Measurements from ENCODE around the gene GSTA3.
"Not testable (repeated sequence)": the region's sequence is repeated elsewhere in the genome, so short reads cannot be mapped to it uniquely, and the experiment has no call there.

GSTA3 gene

DNA sequence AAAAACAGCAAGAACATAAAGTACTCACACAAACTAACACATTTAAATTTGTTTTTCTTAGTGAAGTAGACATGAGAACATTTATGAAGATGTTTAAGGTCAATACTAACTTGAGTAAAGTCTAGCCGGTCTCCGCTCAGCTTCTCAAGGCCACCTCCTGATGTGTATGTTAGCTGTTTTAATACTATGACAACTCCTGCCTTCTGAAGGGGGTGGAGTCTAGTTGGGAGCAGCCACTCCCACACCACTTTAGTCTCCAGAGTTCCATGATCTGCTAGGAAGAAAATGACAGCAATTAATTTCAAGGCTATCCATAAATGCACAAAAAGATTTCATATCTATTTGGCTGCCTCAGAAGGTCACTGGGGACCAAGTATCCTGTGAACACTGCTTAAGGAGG is at the start of gene GSTA3:
TSS of gene GSTA3 (minus strand) at position 168 of the 400 bp plus-strand sequence. CDS start 3,864 bp downstream, outside the sequence.
- in situ Hi-C loops (cut with MboI; ENCODE audit: low sequenced_read_pairs, unreplicated experiment) = no loop called here
- TF ChIP-seq, protein P1, sequence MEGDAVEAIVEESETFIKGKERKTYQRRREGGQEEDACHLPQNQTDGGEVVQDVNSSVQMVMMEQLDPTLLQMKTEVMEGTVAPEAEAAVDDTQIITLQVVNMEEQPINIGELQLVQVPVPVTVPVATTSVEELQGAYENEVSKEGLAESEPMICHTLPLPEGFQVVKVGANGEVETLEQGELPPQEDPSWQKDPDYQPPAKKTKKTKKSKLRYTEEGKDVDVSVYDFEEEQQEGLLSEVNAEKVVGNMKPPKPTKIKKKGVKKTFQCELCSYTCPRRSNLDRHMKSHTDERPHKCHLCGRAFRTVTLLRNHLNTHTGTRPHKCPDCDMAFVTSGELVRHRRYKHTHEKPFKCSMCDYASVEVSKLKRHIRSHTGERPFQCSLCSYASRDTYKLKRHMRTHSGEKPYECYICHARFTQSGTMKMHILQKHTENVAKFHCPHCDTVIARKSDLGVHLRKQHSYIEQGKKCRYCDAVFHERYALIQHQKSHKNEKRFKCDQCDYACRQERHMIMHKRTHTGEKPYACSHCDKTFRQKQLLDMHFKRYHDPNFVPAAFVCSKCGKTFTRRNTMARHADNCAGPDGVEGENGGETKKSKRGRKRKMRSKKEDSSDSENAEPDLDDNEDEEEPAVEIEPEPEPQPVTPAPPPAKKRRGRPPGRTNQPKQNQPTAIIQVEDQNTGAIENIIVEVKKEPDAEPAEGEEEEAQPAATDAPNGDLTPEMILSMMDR (IDR thresholded peaks at IDR 0.05; ENCODE audit: borderline replicate concordance, control extremely low read depth, extremely low read depth, insufficient read depth, missing control alignments) = no peak
- DNase-seq (ENCODE audit: low spot score) = no peak

DNA sequence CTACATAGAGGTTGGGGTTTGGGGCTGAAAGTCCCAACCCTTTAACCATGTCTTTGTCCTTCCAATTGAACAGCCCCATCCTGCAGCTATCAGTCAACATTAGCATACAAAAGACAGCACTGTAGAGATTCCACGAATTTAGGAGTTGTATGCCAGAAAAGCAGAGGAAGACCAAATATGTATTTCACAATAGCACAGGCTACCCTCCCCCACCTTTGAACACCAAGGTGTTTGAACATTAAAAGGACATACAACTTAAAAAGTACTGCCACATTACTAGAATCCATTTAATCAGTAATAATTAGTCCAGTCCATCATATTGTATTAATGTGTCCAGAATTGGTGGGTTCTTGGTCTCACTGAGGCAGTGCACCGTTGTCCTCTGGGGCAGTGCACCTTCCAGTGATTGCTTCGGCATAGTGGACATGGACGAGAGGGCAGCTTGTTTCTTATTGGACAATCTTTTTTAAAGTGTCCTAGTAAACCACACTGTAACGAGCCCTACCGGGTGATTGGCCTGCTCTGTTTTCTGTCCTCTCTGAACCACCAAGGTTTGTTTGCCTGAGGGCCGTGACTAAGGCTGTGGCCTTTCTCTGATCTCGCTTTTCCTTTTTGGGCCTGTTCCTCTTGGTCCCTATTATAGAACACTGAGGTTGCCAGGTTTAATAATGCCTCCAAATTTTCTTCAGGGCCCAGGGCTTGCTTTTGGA is 49.2 kb upstream of the GSTA3 start:
- in situ Hi-C loops (cut with MboI; ENCODE audit: low sequenced_read_pairs, unreplicated experiment) = no loop called here
- no peak for DNase-seq (ENCODE audit: low spot score)
- TF ChIP-seq, protein P1 (IDR thresholded peaks at IDR 0.05; ENCODE audit: borderline replicate concordance, control extremely low read depth, extremely low read depth, insufficient read depth, missing control alignments) = no peak

DNA sequence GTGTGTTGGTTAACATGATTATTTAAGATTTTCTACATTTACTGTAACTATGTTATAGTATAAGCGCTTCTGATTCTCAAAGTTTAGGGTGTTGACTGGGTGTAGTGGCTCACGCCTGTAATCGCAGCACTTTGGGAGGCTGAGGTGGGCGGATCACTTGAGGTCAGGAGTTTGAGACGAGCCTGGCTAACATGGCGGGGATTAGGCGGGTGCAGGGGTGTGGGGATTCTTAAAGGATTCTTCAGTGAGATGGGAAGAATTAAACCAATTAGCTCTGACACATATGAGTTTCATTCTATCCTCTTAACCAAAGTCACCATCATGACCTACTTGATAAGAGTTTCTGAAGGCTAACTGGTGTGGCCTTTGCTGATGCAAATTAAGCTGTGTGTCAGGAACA is 46.4 kb upstream of the GSTA3 start:
- DNase-seq (ENCODE audit: low spot score) = no peak
- in situ Hi-C loops (cut with MboI; ENCODE audit: low sequenced_read_pairs, unreplicated experiment) = no loop called here
- TF ChIP-seq, protein P1 (IDR thresholded peaks at IDR 0.05; ENCODE audit: borderline replicate concordance, control extremely low read depth, extremely low read depth, insufficient read depth, missing control alignments) = no peak

DNA sequence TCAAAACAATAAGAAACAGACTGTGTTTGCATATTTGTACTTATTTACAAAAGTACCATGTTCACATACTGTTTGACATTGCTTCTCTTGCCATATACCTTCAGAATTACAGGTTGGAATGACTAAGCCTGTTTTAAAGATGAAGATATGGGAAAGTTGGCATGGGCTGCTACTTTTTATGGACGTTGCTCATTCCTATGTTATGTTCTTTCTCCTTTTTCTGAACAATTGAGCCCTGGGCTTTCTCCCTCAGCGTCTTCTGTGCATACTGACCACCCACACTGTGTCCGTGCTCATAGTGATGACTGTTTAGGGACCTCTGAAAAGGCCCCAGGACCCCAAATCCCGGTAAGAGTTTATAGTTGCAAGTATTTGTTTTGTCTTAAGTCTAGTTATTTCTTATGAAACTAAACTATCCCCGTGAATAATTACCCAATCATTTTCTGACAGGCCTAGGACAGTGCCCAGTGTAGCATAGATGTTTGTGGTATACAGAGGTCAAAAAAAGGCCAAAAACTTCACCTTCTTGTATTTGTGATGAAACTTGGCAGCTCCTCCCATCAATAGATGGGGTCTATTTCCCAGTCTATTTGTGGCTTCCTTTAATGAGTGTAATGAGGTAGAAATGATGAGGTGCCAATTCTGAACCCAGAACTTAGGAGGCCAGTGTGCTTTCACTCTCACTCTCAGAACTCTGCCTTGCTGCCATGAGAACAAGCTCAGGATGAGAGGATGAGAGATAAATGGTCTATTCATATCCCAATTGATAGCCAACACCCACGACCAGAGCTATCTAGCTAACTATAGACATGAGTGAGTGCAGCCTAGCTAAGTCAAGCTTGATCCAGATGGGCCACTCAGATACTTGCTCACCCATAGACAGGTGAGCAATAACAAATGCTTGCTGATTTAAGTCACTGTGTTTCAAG is 44.7 kb upstream of the GSTA3 start:
- in situ Hi-C loops (cut with MboI; ENCODE audit: low sequenced_read_pairs, unreplicated experiment) = no loop called here
- TF ChIP-seq, protein P1 (IDR thresholded peaks at IDR 0.05; ENCODE audit: borderline replicate concordance, control extremely low read depth, extremely low read depth, insufficient read depth, missing control alignments) = no peak
- DNase-seq (ENCODE audit: low spot score) = no peak

DNA sequence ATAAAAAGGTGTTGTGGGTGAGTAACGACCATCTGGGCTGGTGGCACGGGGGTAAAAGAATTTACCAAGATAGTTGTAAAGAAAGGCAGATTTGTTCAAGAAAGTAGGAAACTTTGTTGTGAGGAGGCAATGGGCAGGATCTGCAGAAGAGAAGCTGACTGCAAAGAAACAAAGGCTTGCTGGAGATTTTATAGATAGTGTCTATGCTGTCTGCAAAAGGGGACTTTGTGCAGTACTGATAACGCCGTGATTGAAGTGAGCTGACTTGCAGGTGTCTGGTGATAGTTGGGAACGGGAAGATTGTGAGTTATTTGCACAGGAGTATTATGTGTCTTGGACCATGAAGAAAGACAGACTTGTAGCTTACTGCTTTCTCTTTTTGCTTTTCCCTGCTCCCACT is 36.8 kb upstream of the GSTA3 start:
- no peak for DNase-seq (ENCODE audit: low spot score)
- in situ Hi-C loops (cut with MboI; ENCODE audit: low sequenced_read_pairs, unreplicated experiment) = no loop called here
- TF ChIP-seq, protein P1 (IDR thresholded peaks at IDR 0.05; ENCODE audit: borderline replicate concordance, control extremely low read depth, extremely low read depth, insufficient read depth, missing control alignments) = no peak

DNA sequence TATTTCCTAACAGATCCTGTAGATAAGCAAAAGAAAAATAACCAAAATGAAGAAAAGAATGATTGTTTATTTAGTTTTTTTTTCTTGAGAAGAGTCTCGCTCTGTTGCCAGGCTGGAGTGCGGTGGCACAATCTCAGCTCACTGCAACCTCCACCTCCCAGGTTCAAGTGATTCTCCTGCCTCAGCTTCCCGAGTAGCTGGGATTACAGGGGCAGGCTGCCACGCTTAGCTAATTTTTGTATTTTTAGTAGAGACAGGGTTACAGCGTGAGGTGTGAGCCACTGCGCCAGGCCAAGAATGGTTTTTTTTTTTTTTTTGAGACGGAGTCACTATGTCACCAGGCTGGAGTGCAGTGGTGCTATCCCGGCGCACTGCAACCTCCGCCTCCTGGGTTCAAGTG is 33.3 kb upstream of the GSTA3 start:
- in situ Hi-C loops (cut with MboI; ENCODE audit: low sequenced_read_pairs, unreplicated experiment); DNase-seq (ENCODE audit: low spot score): not testable (repeated sequence)

DNA sequence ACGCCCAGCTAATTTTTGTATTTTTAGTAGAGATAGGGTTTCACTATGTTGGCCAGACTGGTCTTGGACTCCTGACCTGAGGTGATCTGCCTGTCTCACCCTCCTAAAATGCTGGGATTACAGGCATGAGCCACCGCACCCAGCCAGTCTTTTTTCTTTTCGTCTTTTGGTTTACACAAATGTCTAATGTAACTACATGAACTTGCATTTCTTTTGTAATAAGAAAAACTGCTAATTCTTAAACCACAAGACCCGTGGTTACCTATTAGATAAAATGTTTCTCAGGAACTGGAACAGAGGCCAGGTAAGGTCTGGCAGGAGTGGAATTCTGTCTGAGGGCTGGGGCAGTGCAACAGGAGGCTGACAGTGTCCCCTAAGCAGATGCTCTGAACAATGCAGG is 32.7 kb upstream of the GSTA3 start:
- TF ChIP-seq, protein P1 (IDR thresholded peaks at IDR 0.05; ENCODE audit: borderline replicate concordance, control extremely low read depth, extremely low read depth, insufficient read depth, missing control alignments) = no peak
- DNase-seq (ENCODE audit: low spot score) = no peak
- in situ Hi-C loops (cut with MboI; ENCODE audit: low sequenced_read_pairs, unreplicated experiment) = no loop called here

All from GM13976 (cell line).